Gastroesophageal sphincter (tissue), 4 donors: Measurements from ENCODE around the gene ZNF546. TPM values are rescaled to one million over a fixed set of nuclear protein-coding genes. Genes with fewer than 3 reads are reported as not detected.

ENCODE experiments used
- ATAC-seq: fragments of 150-250 bp; one replicate; pipeline ENCODE4 v1.9.1; 2016; ENCODE audit warnings: mild to moderate bottlenecking, moderate library complexity
- H3K27ac ChIP-seq, 4 donors: fragments of 200-600 bp; sonication (generic) in 3 of 4; 1 replicate in 3 of 4; 2 replicates in 1 of 4; pipeline ENCODE4 v1.5.1; 2016 to 2019
- H3K27me3 ChIP-seq: fragments of 200-600 bp; sonication (generic); one replicate; pipeline ENCODE4 v1.5.1; 2019
- H3K36me3 ChIP-seq, 2 donors: fragments of 200-600 bp; sonication (generic); one replicate each; pipeline ENCODE4 v1.5.1; 2019; ENCODE audit warnings: control low read depth in 1 of 2
- H3K4me1 ChIP-seq, 3 donors: fragments of 200-600 bp; sonication (generic); 1 replicate in 2 of 3; 2 replicates in 1 of 3; pipeline ENCODE4 v1.5.1; 2016 to 2019; ENCODE audit warnings: control low read depth in 2 of 3
- H3K4me3 ChIP-seq, 2 donors: fragments of 200-600 bp; sonication (generic); one replicate each; pipeline ENCODE4 v1.5.1; 2019; ENCODE audit warnings: mild to moderate bottlenecking in 1 of 2, moderate library complexity in 1 of 2
- H3K9me3 ChIP-seq, 3 donors: fragments of 200-600 bp; sonication (generic); one replicate each; pipeline ENCODE4 v1.5.1; 2017 to 2019; ENCODE audit warnings: control low read depth in 2 of 3
- EP300 ChIP-seq: sonication (generic); formaldehyde crosslinking; IDR thresholded peaks from one replicate; pipeline ENCODE4 v1.6.1; 2017; ENCODE audit warnings: antibody characterized with exemption, mild to moderate bottlenecking
- POLR2A ChIP-seq, 2 donors: fragments of 450-650 bp; IDR thresholded peaks; one replicate each; pipeline ENCODE4 v1.6.1; 2017; ENCODE audit warnings: antibody characterized with exemption in 2 of 2, mild to moderate bottlenecking in 2 of 2, moderate library complexity in 1 of 2
- POLR2AphosphoS5 ChIP-seq: sonication (generic); formaldehyde crosslinking; IDR thresholded peaks from one replicate; pipeline ENCODE4 v1.6.1; 2017; ENCODE audit warnings: antibody characterized with exemption
- WGBS, 2 donors: methylation state at CpG; one replicate each; pipeline ENCODE4 v1.1.5; 2018; ENCODE audit warnings: low coverage in 1 of 2; 5-methylcytosine and 5-hydroxymethylcytosine counted together
- total RNA-seq, 4 donors: library from RNA; depleted of rRNA; stranded (reverse); fragments of >200 nt; gene quantifications; one replicate each; pipeline ENCODE4 v1.1.0, GENCODE V29; 2016
- TF ChIP-seq, protein P1 (sequence below), 4 experiments: fragments of 200-600 bp in 2 of 4; fragments of 450-650 bp in 2 of 4; sonication (generic) in 1 of 4; IDR thresholded peaks; one replicate each; pipeline ENCODE4 v1.5.1; 2017 to 2019; ENCODE audit warnings: antibody characterized with exemption in 4 of 4, mild to moderate bottlenecking in 2 of 4, moderate library complexity in 2 of 4

Gene ZNF546
- total RNA-seq, 4 donors from 2014 or later: 5.2 to 17.7 (median 7.5) TPM

DNA sequence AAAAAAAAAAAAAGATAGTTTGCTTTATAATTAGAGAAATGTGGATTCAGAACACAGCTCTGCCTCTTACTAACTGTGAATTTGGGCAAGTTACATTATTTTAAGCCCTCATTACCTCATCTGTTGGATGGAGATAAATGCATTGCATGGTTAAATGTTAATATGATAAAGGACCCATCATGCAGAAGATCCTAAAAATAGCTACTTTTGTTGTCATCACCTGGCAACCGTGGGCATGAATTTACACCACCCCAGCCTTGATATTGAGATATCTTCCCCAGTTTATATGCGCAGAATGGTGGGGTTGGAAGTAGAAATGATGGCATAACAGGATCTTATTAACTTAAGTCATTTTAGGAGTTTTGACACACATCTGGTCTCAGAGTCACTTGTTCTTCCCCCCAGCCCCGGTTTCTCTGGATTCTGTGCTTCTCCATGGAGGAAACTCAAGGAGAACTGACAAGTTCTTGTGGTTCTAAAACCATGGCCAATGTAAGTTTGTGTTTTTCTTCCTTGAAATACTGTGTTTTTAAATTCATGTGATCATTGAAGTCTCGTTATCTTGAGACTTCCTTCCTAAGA, 8.9 kb downstream of the ZNF546 start:
- no peak for TF ChIP-seq POLR2AphosphoS5
- TF ChIP-seq POLR2A (IDR thresholded peaks at IDR 0.05): peak in 1 of 2 donors; percentile 9
- no peak for TF ChIP-seq EP300
- Histone ChIP-seq H3K36me3 (peaks cover 15 to 50% of the 10 kb centered on the region in 2 donors), H3K27me3 (no peaks in the 10 kb centered on the region), H3K4me1 (peaks cover 0 to 8% (median 0%) of the 10 kb centered on the region in 3 donors), H3K9me3 (peaks cover 0 to 4% (median 0%) of the 10 kb centered on the region in 3 donors), H3K27ac (no peak overlapping the region), H3K4me3 (no peak overlapping the region)
- WGBS, 2 donors: 51 to 67% methylated on average over 3 to 4 of the region's 4 CpGs
- ATAC-seq: no peak

DNA sequence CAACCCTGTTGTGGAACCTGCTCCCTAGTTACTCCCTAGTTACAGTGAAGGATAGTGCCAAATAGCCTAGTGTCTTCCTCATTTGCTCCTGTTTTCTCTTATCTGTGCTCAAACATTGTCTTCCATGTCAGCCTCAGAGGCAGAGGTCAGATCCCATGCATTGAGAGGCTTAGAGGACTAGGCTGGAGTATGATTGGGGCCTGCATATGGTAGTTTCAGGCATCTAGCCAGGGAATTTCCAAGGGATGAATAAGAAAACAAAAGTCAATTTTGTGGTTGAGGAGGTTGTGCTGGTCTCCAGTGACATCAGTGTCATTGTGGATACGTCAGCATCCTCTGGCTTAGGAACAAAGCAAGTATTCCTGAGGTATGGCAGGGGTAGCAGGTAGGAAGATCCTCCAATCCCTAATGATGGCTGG, 9.4 kb downstream of the ZNF546 start:
- peaks cover 0 to 9% (median 0%) of the 10 kb centered on the region in 3 donors for H3K9me3 ChIP-seq
- H3K27me3 ChIP-seq: no peaks in the 10 kb centered on the region
- H3K36me3 ChIP-seq: peaks cover 15 to 55% of the 10 kb centered on the region in 2 donors
- H3K4me3 ChIP-seq: no peak overlapping the region
- ATAC-seq: no peak
- WGBS, 2 donors: 40 to 42% methylated on average over 1 of the region's 1 CpG
- peaks cover 0 to 8% (median 0%) of the 10 kb centered on the region in 3 donors for H3K4me1 ChIP-seq
- H3K27ac ChIP-seq: no peak overlapping the region
- TF ChIP-seq POLR2A (IDR thresholded peaks at IDR 0.05): no peak
- TF ChIP-seq EP300: no peak
- no peak for TF ChIP-seq POLR2AphosphoS5
- TF ChIP-seq, protein P1, sequence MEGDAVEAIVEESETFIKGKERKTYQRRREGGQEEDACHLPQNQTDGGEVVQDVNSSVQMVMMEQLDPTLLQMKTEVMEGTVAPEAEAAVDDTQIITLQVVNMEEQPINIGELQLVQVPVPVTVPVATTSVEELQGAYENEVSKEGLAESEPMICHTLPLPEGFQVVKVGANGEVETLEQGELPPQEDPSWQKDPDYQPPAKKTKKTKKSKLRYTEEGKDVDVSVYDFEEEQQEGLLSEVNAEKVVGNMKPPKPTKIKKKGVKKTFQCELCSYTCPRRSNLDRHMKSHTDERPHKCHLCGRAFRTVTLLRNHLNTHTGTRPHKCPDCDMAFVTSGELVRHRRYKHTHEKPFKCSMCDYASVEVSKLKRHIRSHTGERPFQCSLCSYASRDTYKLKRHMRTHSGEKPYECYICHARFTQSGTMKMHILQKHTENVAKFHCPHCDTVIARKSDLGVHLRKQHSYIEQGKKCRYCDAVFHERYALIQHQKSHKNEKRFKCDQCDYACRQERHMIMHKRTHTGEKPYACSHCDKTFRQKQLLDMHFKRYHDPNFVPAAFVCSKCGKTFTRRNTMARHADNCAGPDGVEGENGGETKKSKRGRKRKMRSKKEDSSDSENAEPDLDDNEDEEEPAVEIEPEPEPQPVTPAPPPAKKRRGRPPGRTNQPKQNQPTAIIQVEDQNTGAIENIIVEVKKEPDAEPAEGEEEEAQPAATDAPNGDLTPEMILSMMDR (IDR thresholded peaks at IDR 0.05): no peak

DNA sequence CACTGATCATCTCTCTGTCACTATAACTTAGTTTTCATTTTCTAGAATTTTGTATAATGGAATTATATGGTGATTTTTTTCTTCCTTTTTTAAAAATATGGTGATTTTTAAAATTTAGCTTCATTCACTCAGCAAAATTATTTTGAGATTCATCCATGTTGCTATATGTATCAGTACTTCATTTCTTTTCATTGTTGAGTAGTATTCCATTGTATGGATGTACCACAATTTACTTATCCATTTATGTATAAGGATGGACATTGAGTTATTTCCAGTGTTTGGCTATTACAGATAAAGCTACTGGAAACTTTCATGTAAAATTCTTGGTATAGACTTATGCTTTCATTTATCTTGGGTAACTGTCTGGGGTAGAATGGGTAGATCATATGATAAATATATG, 12.8 kb downstream of the ZNF546 start:
- H3K36me3 ChIP-seq: peaks cover 18 to 88% of the 10 kb centered on the region in 2 donors
- no peak overlapping the region for H3K27ac ChIP-seq
- peaks cover 0 to 8% (median 0%) of the 10 kb centered on the region in 3 donors for H3K4me1 ChIP-seq
- no peak for ATAC-seq
- no peak overlapping the region for H3K4me3 ChIP-seq
- no peaks in the 10 kb centered on the region for H3K27me3 ChIP-seq
- TF ChIP-seq POLR2A (IDR thresholded peaks at IDR 0.05): no peak
- TF ChIP-seq EP300: no peak
- TF ChIP-seq, protein P1 (IDR thresholded peaks at IDR 0.05): no peak
- TF ChIP-seq POLR2AphosphoS5: no peak
- peaks cover 1 to 43% (median 3%) of the 10 kb centered on the region in 3 donors for H3K9me3 ChIP-seq

DNA sequence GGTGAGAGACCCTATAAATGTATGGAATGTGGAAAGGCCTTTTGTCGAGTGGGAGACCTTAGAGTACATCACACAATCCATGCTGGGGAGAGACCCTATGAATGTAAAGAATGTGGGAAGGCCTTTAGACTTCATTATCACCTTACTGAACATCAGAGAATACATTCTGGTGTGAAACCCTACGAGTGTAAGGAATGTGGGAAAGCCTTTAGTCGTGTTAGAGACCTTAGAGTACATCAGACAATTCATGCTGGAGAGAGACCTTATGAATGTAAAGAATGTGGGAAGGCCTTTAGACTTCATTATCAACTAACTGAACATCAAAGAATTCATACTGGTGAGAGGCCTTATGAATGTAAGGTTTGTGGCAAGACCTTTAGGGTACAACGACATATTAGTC, 17.1 kb downstream of the ZNF546 start:
- Histone ChIP-seq H3K27me3 (no peaks in the 10 kb centered on the region), H3K4me3 (no peak overlapping the region), H3K4me1 (no peaks in the 10 kb centered on the region), H3K36me3 (peaks cover 8 to 66% of the 10 kb centered on the region in 2 donors), H3K9me3 (peaks cover 1 to 85% (median 10%) of the 10 kb centered on the region in 3 donors), H3K27ac (no peak overlapping the region)
- WGBS, 2 donors: 92 to 96% methylated on average over 4 of the region's 4 CpGs
- TF ChIP-seq POLR2A (IDR thresholded peaks at IDR 0.05) (no peak), POLR2AphosphoS5 (no peak), EP300 (no peak)
- TF ChIP-seq, protein P1 (IDR thresholded peaks at IDR 0.05): no peak
- ATAC-seq: no peak

DNA sequence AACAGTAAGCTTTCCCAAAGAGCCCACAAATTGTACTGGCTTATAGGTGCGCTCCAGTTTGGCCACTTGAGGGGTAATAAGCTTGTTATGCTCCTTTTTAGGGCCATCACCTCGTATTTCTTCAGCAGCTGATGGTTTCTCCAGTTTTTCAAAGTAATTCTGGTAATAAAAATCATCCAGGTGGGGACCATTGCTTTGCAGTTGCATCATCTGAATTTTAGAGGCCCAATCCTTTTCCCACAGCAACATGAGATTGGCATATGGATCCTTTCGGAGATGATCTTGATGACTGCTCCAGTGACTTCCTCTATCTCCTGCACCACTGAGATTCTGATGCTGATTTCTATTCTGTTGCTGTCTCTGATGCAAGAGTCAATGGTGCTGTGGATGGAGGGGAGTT, 27.1 kb downstream of the ZNF546 start:
- WGBS, 2 donors: 83 to 84% methylated on average over 2 to 3 of the region's 3 CpGs
- TF ChIP-seq EP300 (no peak), POLR2A (IDR thresholded peaks at IDR 0.05) (no peak), POLR2AphosphoS5 (no peak)
- TF ChIP-seq, protein P1 (IDR thresholded peaks at IDR 0.05): no peak
- H3K4me1 ChIP-seq: no peaks in the 10 kb centered on the region
- no peaks in the 10 kb centered on the region for H3K36me3 ChIP-seq
- no peak for ATAC-seq
- no peak overlapping the region for H3K27ac ChIP-seq
- no peak overlapping the region for H3K4me3 ChIP-seq
- H3K27me3 ChIP-seq: no peaks in the 10 kb centered on the region
- peaks cover 0 to 98% (median 6%) of the 10 kb centered on the region in 3 donors for H3K9me3 ChIP-seq
